ENCODE results near the gene RPS14. TPM values are rescaled to one million over a fixed set of nuclear protein-coding genes. Genes with fewer than 3 reads are reported as not detected.

RPS14 gene
- total RNA-seq, 1 experiment from 2014 or later = 1,789 TPM

DNA sequence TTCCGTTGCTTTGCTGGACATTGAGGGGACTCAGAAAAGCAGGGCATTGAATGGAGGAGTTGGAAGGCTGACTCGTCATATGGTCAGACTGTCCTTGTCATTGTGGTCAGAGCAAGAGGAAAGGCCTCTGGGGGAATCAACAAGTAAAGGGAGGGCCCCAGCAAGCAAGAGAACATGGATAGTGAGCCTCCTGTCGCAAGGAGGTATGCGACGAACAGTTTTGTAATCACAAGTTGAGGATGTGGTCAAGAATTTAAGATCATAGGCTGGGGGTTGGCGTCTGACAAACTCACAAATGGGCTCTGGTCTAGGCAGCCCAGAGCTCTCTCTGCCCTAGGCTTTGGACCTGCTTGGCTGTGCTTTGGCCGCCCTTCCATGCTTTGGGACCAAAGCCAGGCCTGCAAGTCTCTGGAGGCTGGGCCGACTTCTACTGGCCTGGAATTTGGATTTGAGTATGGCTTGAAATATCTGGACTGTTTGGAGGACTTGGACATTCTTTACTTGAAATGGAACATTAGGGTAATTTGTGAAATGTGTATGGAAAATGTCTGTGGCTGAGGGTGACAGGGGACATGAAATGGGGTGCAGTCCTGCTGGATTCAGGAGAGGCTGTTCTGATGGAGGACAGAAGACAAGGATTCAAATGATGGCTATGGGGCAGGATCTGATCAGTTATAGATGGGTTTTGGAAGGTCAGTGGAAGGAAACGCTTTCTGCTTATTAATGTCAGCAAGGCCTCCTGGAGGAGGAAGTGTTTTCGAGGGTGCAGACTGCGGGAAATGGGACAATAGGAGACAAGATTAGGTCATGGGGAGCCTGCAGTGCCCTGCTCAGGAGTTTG is 39.2 kb upstream of the RPS14 start:
- TF ChIP-seq, protein P1, sequence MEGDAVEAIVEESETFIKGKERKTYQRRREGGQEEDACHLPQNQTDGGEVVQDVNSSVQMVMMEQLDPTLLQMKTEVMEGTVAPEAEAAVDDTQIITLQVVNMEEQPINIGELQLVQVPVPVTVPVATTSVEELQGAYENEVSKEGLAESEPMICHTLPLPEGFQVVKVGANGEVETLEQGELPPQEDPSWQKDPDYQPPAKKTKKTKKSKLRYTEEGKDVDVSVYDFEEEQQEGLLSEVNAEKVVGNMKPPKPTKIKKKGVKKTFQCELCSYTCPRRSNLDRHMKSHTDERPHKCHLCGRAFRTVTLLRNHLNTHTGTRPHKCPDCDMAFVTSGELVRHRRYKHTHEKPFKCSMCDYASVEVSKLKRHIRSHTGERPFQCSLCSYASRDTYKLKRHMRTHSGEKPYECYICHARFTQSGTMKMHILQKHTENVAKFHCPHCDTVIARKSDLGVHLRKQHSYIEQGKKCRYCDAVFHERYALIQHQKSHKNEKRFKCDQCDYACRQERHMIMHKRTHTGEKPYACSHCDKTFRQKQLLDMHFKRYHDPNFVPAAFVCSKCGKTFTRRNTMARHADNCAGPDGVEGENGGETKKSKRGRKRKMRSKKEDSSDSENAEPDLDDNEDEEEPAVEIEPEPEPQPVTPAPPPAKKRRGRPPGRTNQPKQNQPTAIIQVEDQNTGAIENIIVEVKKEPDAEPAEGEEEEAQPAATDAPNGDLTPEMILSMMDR (conservative IDR thresholded peaks at IDR 0.05; ENCODE audit: low read depth, low read length) = no peak
- TF ChIP-seq EZH2 (IDR thresholded peaks at IDR 0.05; ENCODE audit: borderline replicate concordance, low read depth, low read length, poor library complexity, severe bottlenecking) = no peak
- no peak overlapping the region for H3K27ac ChIP-seq (ENCODE audit: low read depth, low read length, poor library complexity, severe bottlenecking)
- intact Hi-C loops (cut with micrococcal nuclease; ENCODE audit: unreplicated experiment) = loop anchor here (5.0 kb wide), 1 partner anchor 34 kb away; no protein-coding TSS in a partner anchor
- no TSS peak for BruUV-seq (replicated peaks)
- no peaks in the 10 kb centered on the region for H3K27me3 ChIP-seq (replicated peaks; ENCODE audit: insufficient read depth, low read depth, low read length, poor library complexity)
- H3K4me1 ChIP-seq (ENCODE audit: insufficient read depth, low read length, poor library complexity, severe bottlenecking) = peaks cover 40% of the 10 kb centered on the region
- POLR2A ChIA-PET (ENCODE audit: low non-redundant PET) = no interaction called here
- DNase-seq (ENCODE audit: low spot score) = no peak
- CTCF ChIA-PET = interaction anchor here (0.5 kb wide), 1 partner anchor 13 kb away, joined by 3 read pairs; no protein-coding TSS in a partner anchor
- H3K36me3 ChIP-seq (ENCODE audit: insufficient read depth, low read length, poor library complexity, severe bottlenecking) = no peaks in the 10 kb centered on the region
- no peaks in the 10 kb centered on the region for H3K9me3 ChIP-seq (ENCODE audit: low read depth, low read length, poor library complexity, severe bottlenecking)
- no peak overlapping the region for H3K4me3 ChIP-seq (ENCODE audit: low read depth, low read length, poor library complexity, severe bottlenecking)

DNA sequence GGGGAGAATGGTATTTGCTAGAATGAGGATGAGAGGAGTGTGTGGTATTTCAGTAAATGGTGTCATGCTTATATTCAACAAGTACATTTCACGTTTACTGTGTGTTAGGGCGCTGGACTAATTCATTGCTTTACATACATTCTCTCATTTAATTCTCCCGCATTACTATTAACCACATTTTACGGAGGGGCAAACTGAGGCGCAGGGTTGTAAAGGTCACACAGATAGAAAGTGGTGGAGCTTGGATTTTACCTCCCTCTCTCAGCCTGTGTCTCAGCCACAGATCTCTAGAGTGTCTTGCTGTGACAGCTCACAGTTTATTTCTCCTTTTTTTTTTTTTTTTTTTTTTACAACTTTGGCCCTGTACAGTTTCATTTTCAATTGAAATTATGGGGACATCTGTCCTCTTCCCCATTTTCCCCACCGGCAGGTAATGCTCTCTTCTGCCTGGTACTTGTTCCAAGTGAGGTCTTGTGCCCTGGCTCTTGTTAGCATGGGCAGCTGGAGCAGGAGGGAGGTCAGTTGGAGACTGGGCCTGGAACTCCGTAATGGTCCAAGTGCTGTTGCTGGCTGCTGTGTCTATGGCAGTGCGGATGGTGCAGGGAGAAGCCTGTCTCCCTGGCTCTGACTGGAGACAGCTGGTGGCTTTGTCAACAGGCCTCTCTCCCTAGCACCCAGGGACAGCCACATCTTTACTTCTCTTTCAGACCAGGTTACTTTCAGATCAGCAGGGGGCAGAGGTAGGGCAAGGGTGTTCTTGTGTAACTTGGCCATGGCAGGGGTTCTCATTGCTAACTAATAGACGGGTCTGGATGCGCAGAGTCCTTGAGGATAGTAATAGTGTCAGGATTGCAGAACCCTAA is 37.9 kb upstream of the RPS14 start:
- CTCF ChIA-PET = interaction anchor here (0.6 kb wide), 2 partner anchors 21 to 47 kb away, joined by 3 to 5 read pairs; no protein-coding TSS in a partner anchor

More for the DNA sequence above, 37.9 kb upstream of the RPS14 start:
- no peak for DNase-seq (ENCODE audit: low spot score)
- Histone ChIP-seq H3K27me3 (replicated peaks; ENCODE audit: insufficient read depth, low read depth, low read length, poor library complexity) (no peaks in the 10 kb centered on the region), H3K4me3 (ENCODE audit: low read depth, low read length, poor library complexity, severe bottlenecking) (peak overlapping the region; percentile 73), H3K9me3 (ENCODE audit: low read depth, low read length, poor library complexity, severe bottlenecking) (no peaks in the 10 kb centered on the region), H3K27ac (ENCODE audit: low read depth, low read length, poor library complexity, severe bottlenecking) (peak overlapping the region; percentile 88), H3K4me1 (ENCODE audit: insufficient read depth, low read length, poor library complexity, severe bottlenecking) (peaks cover 40% of the 10 kb centered on the region), H3K36me3 (ENCODE audit: insufficient read depth, low read length, poor library complexity, severe bottlenecking) (no peaks in the 10 kb centered on the region)
- TSS peak; percentile 32 for BruUV-seq (replicated peaks)
- POLR2A ChIA-PET (ENCODE audit: low non-redundant PET) = interaction anchor here (0.6 kb wide), 1 partner anchor 655 kb away, joined by 15 read pairs; no protein-coding TSS in a partner anchor
- intact Hi-C loops (cut with micrococcal nuclease; ENCODE audit: unreplicated experiment) = loop anchor here (5.0 kb wide), 1 partner anchor 35 kb away; no protein-coding TSS in a partner anchor
- TF ChIP-seq, protein P1 (conservative IDR thresholded peaks at IDR 0.05; ENCODE audit: low read depth, low read length) = no peak
- no peak for TF ChIP-seq EZH2 (IDR thresholded peaks at IDR 0.05; ENCODE audit: borderline replicate concordance, low read depth, low read length, poor library complexity, severe bottlenecking)
